H9 (cell line): ENCODE results near the gene PLEKHG1. TPM values are rescaled to one million over a fixed set of nuclear protein-coding genes. Genes with fewer than 3 reads are reported as not detected.

Experiments
- DNase-seq: peaks from one replicate; pipeline ENCODE4 v3.0.0-alpha.2; 2017
- H2AFZ ChIP-seq: one replicate; pipeline ENCODE4 v1.6.1; 2013; ENCODE audit warnings: mild to moderate bottlenecking, low read length, control low read depth, moderate library complexity
- H2AK5ac ChIP-seq: 2 replicates; pipeline ENCODE4 v1.6.1; 2013; ENCODE audit warnings: low read length, control low read depth, mixed read lengths; ENCODE audit not compliant: insufficient read length
- H2BK120ac ChIP-seq: one replicate; pipeline ENCODE4 v1.6.1; 2013; ENCODE audit warnings: low read depth, mild to moderate bottlenecking, low read length, control low read depth, inconsistent platforms; ENCODE audit not compliant: poor library complexity, severe bottlenecking
- H2BK12ac ChIP-seq: 2 replicates; pipeline ENCODE4 v1.6.1; 2013; ENCODE audit warnings: low read length, control low read depth, mixed read lengths, low read depth; ENCODE audit not compliant: insufficient read length
- H2BK15ac ChIP-seq: 2 replicates; pipeline ENCODE4 v1.6.1; 2013; ENCODE audit warnings: low read depth, low read length, control low read depth
- H2BK20ac ChIP-seq: one replicate; pipeline ENCODE4 v1.6.1; 2013; ENCODE audit warnings: low read depth, mild to moderate bottlenecking, low read length, control low read depth, inconsistent platforms; ENCODE audit not compliant: poor library complexity, severe bottlenecking
- H2BK5ac ChIP-seq: 2 replicates; pipeline ENCODE4 v1.6.1; 2013; ENCODE audit warnings: low read length, control low read depth, mixed read lengths; ENCODE audit not compliant: insufficient read length
- H3K14ac ChIP-seq: 2 replicates; pipeline ENCODE4 v1.6.1; 2013; ENCODE audit warnings: low read length, control low read depth; ENCODE audit not compliant: insufficient read depth
- H3K18ac ChIP-seq: 2 replicates; pipeline ENCODE4 v1.6.1; 2013; ENCODE audit warnings: low read depth, mild to moderate bottlenecking, mixed read lengths, low read length, control low read depth; ENCODE audit not compliant: insufficient read length
- H3K23ac ChIP-seq: 2 replicates; pipeline ENCODE4 v1.6.1; 2013; ENCODE audit warnings: low read length, control low read depth, mixed read lengths, low read depth; ENCODE audit not compliant: insufficient read length
- H3K23me2 ChIP-seq: 2 replicates; pipeline ENCODE4 v1.6.1; 2013; ENCODE audit warnings: low read depth, mild to moderate bottlenecking, mixed read lengths, low read length, control low read depth; ENCODE audit not compliant: insufficient read length, poor library complexity, severe bottlenecking
- H3K27ac ChIP-seq: 2 replicates; pipeline ENCODE4 v1.5.1; 2013; ENCODE audit warnings: low read length, control low read depth, mixed read lengths, low read depth; ENCODE audit not compliant: insufficient read length
- H3K27me3 ChIP-seq: 2 replicates; pipeline ENCODE4 v1.6.1; 2013; ENCODE audit warnings: low read length, control low read depth, inconsistent platforms; ENCODE audit not compliant: insufficient read depth
- H3K4ac ChIP-seq: 2 replicates; pipeline ENCODE4 v1.6.1; 2013; ENCODE audit warnings: low read depth, mild to moderate bottlenecking, control low read depth, inconsistent platforms, low read length, moderate library complexity
- H3K4me1 ChIP-seq: 2 replicates; pipeline ENCODE4 v1.6.1; 2013; ENCODE audit warnings: low read length, control low read depth, inconsistent platforms; ENCODE audit not compliant: insufficient read depth
- H3K4me2 ChIP-seq: 2 replicates; pipeline ENCODE4 v1.6.1; 2013; ENCODE audit warnings: low read length, control low read depth, mixed read lengths; ENCODE audit not compliant: insufficient read length, insufficient read depth
- H3K56ac ChIP-seq: 2 replicates; pipeline ENCODE4 v1.6.1; 2013; ENCODE audit warnings: low read depth, mild to moderate bottlenecking, mixed read lengths, low read length, control low read depth; ENCODE audit not compliant: insufficient read length
- H3K79me1 ChIP-seq: 2 replicates; pipeline ENCODE4 v1.6.1; 2013; ENCODE audit warnings: low read depth, mild to moderate bottlenecking, moderate library complexity, low read length, control low read depth, inconsistent platforms; ENCODE audit not compliant: insufficient read depth, poor library complexity, severe bottlenecking
- H3K79me2 ChIP-seq: 2 replicates; pipeline ENCODE4 v1.6.1; 2013; ENCODE audit warnings: low read length, control low read depth, inconsistent platforms; ENCODE audit not compliant: insufficient read depth
- H3K9ac ChIP-seq: 2 replicates; pipeline ENCODE4 v1.6.1; 2013; ENCODE audit warnings: low read length, control low read depth, mixed read lengths; ENCODE audit not compliant: insufficient read length; ENCODE audit errors: extremely low read depth
- H3K9me3 ChIP-seq: one replicate; pipeline ENCODE4 v1.6.1; 2013; ENCODE audit warnings: low read depth, low read length, inconsistent platforms; ENCODE audit not compliant: control insufficient read depth
- H3T11ph ChIP-seq: one replicate; pipeline ENCODE4 v1.6.1; 2013; ENCODE audit warnings: mild to moderate bottlenecking, low read length, control low read depth, inconsistent platforms
- H4K20me1 ChIP-seq: one replicate; pipeline ENCODE4 v1.6.1; 2013; ENCODE audit not compliant: control insufficient read depth, insufficient read length, insufficient read depth
- H4K5ac ChIP-seq: 2 replicates; pipeline ENCODE4 v1.6.1; 2013; ENCODE audit warnings: low read depth, mild to moderate bottlenecking, mixed read lengths, low read length, control low read depth; ENCODE audit not compliant: insufficient read length
- H4K8ac ChIP-seq: replicated peaks from 2 replicates; pipeline ENCODE4 v1.6.1; 2013; ENCODE audit warnings: low read length, control low read depth, mixed read lengths, low read depth; ENCODE audit not compliant: insufficient read length
- H4K91ac ChIP-seq: 2 replicates; pipeline ENCODE4 v1.6.1; 2013; ENCODE audit warnings: low read depth, mild to moderate bottlenecking, moderate library complexity, mixed read lengths, low read length, control low read depth; ENCODE audit not compliant: insufficient read length
- H3K27ac Mint-ChIP-seq, 3 experiments: 2 replicates in 2 of 3; 3 replicates in 1 of 3; pipeline ENCODE4 v1.8.0; 2020 to 2021; ENCODE audit warnings: mixed read lengths in 3 of 3, mild to moderate bottlenecking in 1 of 3, moderate library complexity in 1 of 3
- H3K27me3 Mint-ChIP-seq: 2 replicates; pipeline ENCODE4 v1.8.0; 2021; ENCODE audit warnings: low read depth, mild to moderate bottlenecking, moderate library complexity, mixed read lengths
- H3K36me3 Mint-ChIP-seq, 3 experiments: 2 replicates in 2 of 3; 3 replicates in 1 of 3; pipeline ENCODE4 v1.8.0; 2020 to 2021; ENCODE audit warnings: low read depth in 3 of 3, mixed read lengths in 3 of 3; ENCODE audit not compliant: insufficient read depth in 1 of 3
- H3K4me1 Mint-ChIP-seq, 2 experiments: 2 replicates each; pipeline ENCODE4 v1.8.0; 2020; ENCODE audit warnings: mixed read lengths in 2 of 2
- H3K4me3 Mint-ChIP-seq, 2 experiments: 2 replicates in 1 of 2; 3 replicates in 1 of 2; pipeline ENCODE4 v1.8.0; 2020 to 2021; ENCODE audit warnings: mild to moderate bottlenecking in 2 of 2, mixed read lengths in 2 of 2, moderate library complexity in 1 of 2
- H3K9me3 Mint-ChIP-seq, 2 experiments: 2 replicates in 1 of 2; 3 replicates in 1 of 2; pipeline ENCODE4 v1.8.0; 2020; ENCODE audit warnings: mild to moderate bottlenecking in 2 of 2, mixed read lengths in 2 of 2, moderate library complexity in 1 of 2
- CTCF ChIP-seq: fragments of 200-600 bp; sonication (generic); conservative IDR thresholded peaks from 3 replicates; pipeline ENCODE4 v1.8.0; 2021; ENCODE audit warnings: antibody characterized with exemption, mild to moderate bottlenecking
- WGBS: extraction: QIAGEN DNeasy Blood & Tissue Kit; methylation state at CpG from one replicate; pipeline ENCODE4 v1.1.7; 2013; ENCODE audit warnings: missing lambda C conversion rate, low lambda C conversion rate, mixed read lengths; ENCODE audit not compliant: insufficient read length; ENCODE audit errors: extremely low coverage; 5-methylcytosine and 5-hydroxymethylcytosine counted together
- total RNA-seq: library from RNA; stranded (reverse); gene quantifications from 2 replicates; pipeline ENCODE4 v1.2.1, GENCODE V29; 2021

Gene PLEKHG1
- total RNA-seq, 1 experiment from 2014 or later, result 1.0 TPM

DNA sequence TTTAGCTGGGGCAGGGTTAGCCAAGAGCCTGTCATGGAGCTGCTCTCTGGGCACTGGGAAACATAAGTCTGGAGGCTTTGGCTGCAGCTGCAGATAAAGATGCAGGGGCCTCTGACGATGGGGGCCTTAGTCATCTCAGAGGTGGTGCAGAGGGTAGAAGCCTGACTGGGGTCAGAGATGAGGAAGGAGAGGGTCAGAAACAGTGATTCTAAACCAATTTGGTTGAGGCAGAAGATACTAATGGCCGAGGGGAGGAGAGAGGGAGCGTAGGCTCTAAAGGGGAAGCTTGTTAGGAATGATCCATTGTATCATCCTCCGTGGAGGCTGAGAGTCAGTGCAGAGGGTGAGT, 33.8 kb downstream of the PLEKHG1 start:
- H2BK120ac ChIP-seq, result no peak overlapping the region
- H3K4ac ChIP-seq, result no peak overlapping the region
- no peak for TF ChIP-seq CTCF
- no peak overlapping the region for H2BK5ac ChIP-seq
- H4K8ac ChIP-seq, result no peak overlapping the region
- H3K4me2 ChIP-seq, result no peak overlapping the region
- no peak overlapping the region; the same call in 1 of the 2 replicates for H3K14ac ChIP-seq
- no CpG with 5 or more reads among the region's 4 CpGs for WGBS
- no peaks in the 10 kb centered on the region for H4K20me1 ChIP-seq
- H3K27ac ChIP-seq, result no peak overlapping the region
- Mint-ChIP-seq H3K36me3 (no peaks in the 10 kb centered on the region), H3K4me3 (no peak overlapping the region), H3K4me1 (peaks cover 0 to 4% of the 10 kb centered on the region in 2 experiments; a peak in 2 of 4 replicates), H3K27ac (no peak overlapping the region), H3K27me3 (peaks cover 5% of the 10 kb centered on the region), H3K9me3 (no peaks in the 10 kb centered on the region)
- no peak for DNase-seq
- H3K79me2 ChIP-seq, result no peaks in the 10 kb centered on the region
- H3K56ac ChIP-seq, result no peak overlapping the region
- H4K5ac ChIP-seq, result no peak overlapping the region
- no peak overlapping the region for H3K9ac ChIP-seq
- no peak overlapping the region for H3K23ac ChIP-seq
- H2BK12ac ChIP-seq, result no peak overlapping the region
- H3K23me2 ChIP-seq, result no peaks in the 10 kb centered on the region
- H2BK20ac ChIP-seq, result no peak overlapping the region
- no peak overlapping the region for H4K91ac ChIP-seq
- H3K18ac ChIP-seq, result no peak overlapping the region
- no peak overlapping the region for H2BK15ac ChIP-seq
- H2AK5ac ChIP-seq, result no peak overlapping the region
- H3K27me3 ChIP-seq, result no peaks in the 10 kb centered on the region
- H3T11ph ChIP-seq, result no peak overlapping the region
- peaks cover 2% of the 10 kb centered on the region; the same call in 1 of the 2 replicates for H3K4me1 ChIP-seq
- no peaks in the 10 kb centered on the region for H3K79me1 ChIP-seq
- no peak overlapping the region for H2AFZ ChIP-seq
- no peaks in the 10 kb centered on the region for H3K9me3 ChIP-seq
